Caco-2 (cell line): ENCODE measurements around the gene ARAP1. TPM values are rescaled to one million over a fixed set of nuclear protein-coding genes. Genes with fewer than 3 reads are reported as not detected.

Experiments used
- BruUV-seq: library from RNA; stranded (reverse); fragments of 400-500 nt; replicated peaks from 2 replicates; lab custom pipeline; 2021; lab: Mats Ljungman, UMichigan
- CTCF ChIA-PET: fragments of 300-600 bp; sonication (Branson Sonifier 250); formaldehyde crosslinking; loops from one replicate; lab custom pipeline; 2022; ENCODE audit warnings: antibody characterized with exemption; lab: Charles Lee
- POLR2A ChIA-PET: fragments of 300-600 bp; sonication (Branson Sonifier 250); formaldehyde crosslinking; loops from one replicate; lab custom pipeline; 2022; ENCODE audit warnings: antibody characterized with exemption; lab: Charles Lee
- DNase-seq, 2 experiments: peaks; one replicate each; pipeline versions ENCODE4 v3.0.0 to v3.0.0-alpha.2; 2020 to 2022
- H3K27me3 ChIP-seq: replicated peaks from 2 replicates; pipeline ENCODE4 v1.6.0; 2011; ENCODE audit warnings: low read length; ENCODE audit not compliant: control insufficient read depth, insufficient read depth
- H3K36me3 ChIP-seq: 2 replicates; pipeline ENCODE4 v1.5.1; 2011; ENCODE audit warnings: low read length; ENCODE audit not compliant: control insufficient read depth, insufficient read depth
- H3K4me1 ChIP-seq: fragments of 250-450 bp; sonication (Bioruptor Pico); 2 replicates; pipeline ENCODE4 v1.5.1; 2020; ENCODE audit warnings: mild to moderate bottlenecking
- H3K4me3 ChIP-seq: 2 replicates; pipeline ENCODE4 v1.5.1; 2011; ENCODE audit warnings: low read depth, mild to moderate bottlenecking, control low read depth, low read length
- H3K9me3 ChIP-seq: fragments of 250-450 bp; sonication (Bioruptor Pico); 2 replicates; pipeline ENCODE4 v1.5.1; 2020; ENCODE audit warnings: mild to moderate bottlenecking, moderate library complexity
- H3K27ac Mint-ChIP-seq: one replicate; pipeline ENCODE4 v1.8.0; 2022; ENCODE audit warnings: mixed read lengths; ENCODE audit not compliant: unreplicated experiment
- H3K27me3 Mint-ChIP-seq: one replicate; pipeline ENCODE4 v1.8.0; 2022; ENCODE audit warnings: mixed read lengths; ENCODE audit not compliant: insufficient read depth, unreplicated experiment
- H3K36me3 Mint-ChIP-seq: one replicate; pipeline ENCODE4 v1.8.0; 2022; ENCODE audit warnings: mild to moderate bottlenecking, mixed read lengths; ENCODE audit not compliant: insufficient read depth, unreplicated experiment
- H3K4me1 Mint-ChIP-seq: one replicate; pipeline ENCODE4 v1.8.0; 2022; ENCODE audit warnings: low read depth, mixed read lengths; ENCODE audit not compliant: unreplicated experiment
- H3K4me3 Mint-ChIP-seq: one replicate; pipeline ENCODE4 v1.8.0; 2022; ENCODE audit warnings: mild to moderate bottlenecking, moderate library complexity, mixed read lengths; ENCODE audit not compliant: unreplicated experiment
- H3K9me3 Mint-ChIP-seq: one replicate; pipeline ENCODE4 v1.8.0; 2022; ENCODE audit warnings: mixed read lengths; ENCODE audit not compliant: unreplicated experiment
- CTCF ChIP-seq, 2 experiments: fragments of 200-600 bp in 1 of 2; IDR thresholded peaks; 1 replicate in 1 of 2; 2 replicates in 1 of 2; pipeline versions ENCODE4 v1.5.1 to v1.8.0; 2011 to 2022; ENCODE audit warnings: antibody characterized with exemption in 1 of 2, control low read depth in 1 of 2, inconsistent platforms in 1 of 2, low read depth in 1 of 2, low read length in 1 of 2, mild to moderate bottlenecking in 1 of 2, moderate library complexity in 1 of 2; ENCODE audit not compliant: insufficient read depth in 1 of 2, severe bottlenecking in 1 of 2, unreplicated experiment in 1 of 2
- intact Hi-C: fragments of 100-400 bp; cut with micrococcal nuclease; formaldehyde crosslinking; loops from one replicate; pipeline ENCODE4 v1.10.0; 2022; ENCODE audit not compliant: unreplicated experiment
- total RNA-seq: library from RNA; stranded (reverse); gene quantifications from 2 replicates; pipeline ENCODE4 v1.2.3, GENCODE V29; 2022

The ARAP1 gene
- total RNA-seq, 1 experiment from 2014 or later, result 87.1 TPM

- no peak overlapping the region for H3K4me3 ChIP-seq
- H3K4me1 ChIP-seq, result no peaks in the 10 kb centered on the region
- H3K36me3 Mint-ChIP-seq, result no peaks in the 10 kb centered on the region
- no peak overlapping the region for H3K27ac Mint-ChIP-seq
- no peaks in the 10 kb centered on the region for H3K9me3 Mint-ChIP-seq
- peaks cover 8% of the 10 kb centered on the region for H3K27me3 Mint-ChIP-seq
- DNase-seq, result no peak
- no peak overlapping the region for H3K4me3 Mint-ChIP-seq
- H3K36me3 ChIP-seq, result no peaks in the 10 kb centered on the region
- no peaks in the 10 kb centered on the region for H3K9me3 ChIP-seq
- BruUV-seq, result no TSS peak
- H3K27me3 ChIP-seq, result no peaks in the 10 kb centered on the region
- intact Hi-C loops, result no loop called here
- ChIA-PET POLR2A (no interaction called here), CTCF (no interaction called here)
- no peak for TF ChIP-seq CTCF (IDR thresholded peaks at IDR 0.05; ENCODE audit: insufficient read depth in 1 of 2, low read depth in 1 of 2, low read length in 1 of 2, severe bottlenecking in 1 of 2, unreplicated experiment in 1 of 2)
- no peaks in the 10 kb centered on the region for H3K4me1 Mint-ChIP-seq
Measured at GRCh38 chr11:72655896-72656464, 96.2 kb downstream of the ARAP1 start.

- Mint-ChIP-seq H3K27ac (no peak overlapping the region), H3K9me3 (no peaks in the 10 kb centered on the region), H3K36me3 (no peaks in the 10 kb centered on the region), H3K27me3 (peaks cover 7% of the 10 kb centered on the region), H3K4me3 (no peak overlapping the region), H3K4me1 (no peaks in the 10 kb centered on the region)
- TF ChIP-seq CTCF (IDR thresholded peaks at IDR 0.05; ENCODE audit: insufficient read depth in 1 of 2, low read depth in 1 of 2, low read length in 1 of 2, severe bottlenecking in 1 of 2, unreplicated experiment in 1 of 2), result no peak
- intact Hi-C loops, result no loop called here
- no peaks in the 10 kb centered on the region for H3K36me3 ChIP-seq
- no peaks in the 10 kb centered on the region for H3K9me3 ChIP-seq
- no peak for DNase-seq
- CTCF ChIA-PET, result no interaction called here
- no peak overlapping the region for H3K4me3 ChIP-seq
- POLR2A ChIA-PET, result no interaction called here
- H3K27me3 ChIP-seq, result no peaks in the 10 kb centered on the region
- no peaks in the 10 kb centered on the region for H3K4me1 ChIP-seq
- no TSS peak for BruUV-seq
Measured at GRCh38 chr11:72655014-72655413, 97.2 kb downstream of the ARAP1 start.

- no peak for TF ChIP-seq CTCF (IDR thresholded peaks at IDR 0.05; ENCODE audit: insufficient read depth in 1 of 2, low read depth in 1 of 2, low read length in 1 of 2, severe bottlenecking in 1 of 2, unreplicated experiment in 1 of 2)
- CTCF ChIA-PET, result interaction anchor here (1.1 kb wide), 1 partner anchor 30 kb away, joined by 3 read pairs; no protein-coding TSS in a partner anchor
- Histone ChIP-seq H3K9me3 (no peaks in the 10 kb centered on the region), H3K4me3 (no peak overlapping the region), H3K36me3 (no peaks in the 10 kb centered on the region), H3K4me1 (no peaks in the 10 kb centered on the region), H3K27me3 (no peaks in the 10 kb centered on the region)
- Mint-ChIP-seq H3K27ac (no peak overlapping the region), H3K4me1 (no peaks in the 10 kb centered on the region), H3K4me3 (no peak overlapping the region), H3K9me3 (no peaks in the 10 kb centered on the region), H3K36me3 (no peaks in the 10 kb centered on the region), H3K27me3 (peaks cover 7% of the 10 kb centered on the region)
- no peak for DNase-seq
- no TSS peak for BruUV-seq
- POLR2A ChIA-PET, result no interaction called here
- intact Hi-C loops, result no loop called here
Measured at GRCh38 chr11:72653649-72654048, 98.6 kb downstream of the ARAP1 start.
